ENCODE data around the gene STK38L.

The STK38L gene

GRCh38 chr12:27213830-27214787, 30.0 kb upstream of the STK38L start:
- no peaks in the 10 kb centered on the region for H3K27me3 ChIP-seq (ENCODE audit: insufficient read depth, poor library complexity, severe bottlenecking)
- no peak for TF ChIP-seq SPI1 (IDR thresholded peaks at IDR 0.05; ENCODE audit: borderline replicate concordance, low read depth)
- no peak overlapping the region for H3K27ac ChIP-seq (replicated peaks)
- DNase-seq (ENCODE audit: low read depth in 1 of 2, low spot score in 1 of 2) = no peak
- no peak overlapping the region for H3K4me3 ChIP-seq (replicated peaks; ENCODE audit: insufficient read depth, low read length)

- DNase-seq (ENCODE audit: low read depth in 1 of 2, low spot score in 1 of 2) = no peak
- TF ChIP-seq POLR2AphosphoS5 (IDR thresholded peaks at IDR 0.05; ENCODE audit: low read depth) (no peak), GABPA (IDR thresholded peaks at IDR 0.05; ENCODE audit: low read depth) (no peak), CTCF (IDR thresholded peaks at IDR 0.05; ENCODE audit: insufficient read depth, low read length) (no peak), SPI1 (IDR thresholded peaks at IDR 0.05; ENCODE audit: borderline replicate concordance, low read depth) (no peak), REST (IDR thresholded peaks at IDR 0.05; ENCODE audit: insufficient replicate concordance, low read depth) (no peak)
- Histone ChIP-seq H3K27ac (replicated peaks) (no peak overlapping the region), H3K27me3 (ENCODE audit: insufficient read depth, poor library complexity, severe bottlenecking) (no peaks in the 10 kb centered on the region), H3K4me3 (replicated peaks; ENCODE audit: insufficient read depth, low read length) (no peak overlapping the region)
These were observed 26.5 kb upstream of the STK38L start for GRCh38 chr12:27217590-27217989.

- Histone ChIP-seq H3K4me3 (replicated peaks; ENCODE audit: insufficient read depth, low read length) (no peak overlapping the region), H3K27me3 (ENCODE audit: insufficient read depth, poor library complexity, severe bottlenecking) (no peaks in the 10 kb centered on the region), H3K27ac (replicated peaks) (no peak overlapping the region)
- DNase-seq (ENCODE audit: low read depth in 1 of 2, low spot score in 1 of 2) = no peak
- TF ChIP-seq POLR2AphosphoS5 (IDR thresholded peaks at IDR 0.05; ENCODE audit: low read depth) (no peak), CTCF (IDR thresholded peaks at IDR 0.05; ENCODE audit: insufficient read depth, low read length) (no peak), REST (IDR thresholded peaks at IDR 0.05; ENCODE audit: insufficient replicate concordance, low read depth) (no peak), GABPA (IDR thresholded peaks at IDR 0.05; ENCODE audit: low read depth) (no peak)
These were observed 24.4 kb upstream of the STK38L start for GRCh38 chr12:27219693-27220054.

GRCh38 chr12:27220055-27220987, 23.8 kb upstream of the STK38L start:
- no peak overlapping the region for H3K27ac ChIP-seq (replicated peaks)
- no peak overlapping the region for H3K4me3 ChIP-seq (replicated peaks; ENCODE audit: insufficient read depth, low read length)
- no peak for DNase-seq (ENCODE audit: low read depth in 1 of 2, low spot score in 1 of 2)
- TF ChIP-seq POLR2AphosphoS5 (IDR thresholded peaks at IDR 0.05; ENCODE audit: low read depth) = no peak
- TF ChIP-seq SPI1 (IDR thresholded peaks at IDR 0.05; ENCODE audit: borderline replicate concordance, low read depth) = no peak
- TF ChIP-seq CTCF (IDR thresholded peaks at IDR 0.05; ENCODE audit: insufficient read depth, low read length) = no peak
- no peak for TF ChIP-seq REST (IDR thresholded peaks at IDR 0.05; ENCODE audit: insufficient replicate concordance, low read depth)
- TF ChIP-seq GABPA (IDR thresholded peaks at IDR 0.05; ENCODE audit: low read depth) = no peak
- no peaks in the 10 kb centered on the region for H3K27me3 ChIP-seq (ENCODE audit: insufficient read depth, poor library complexity, severe bottlenecking)
